Measurements from ENCODE around the gene ELAVL1. TPM values are rescaled to one million over a fixed set of nuclear protein-coding genes. Genes with fewer than 3 reads are reported as not detected.

ELAVL1 gene
- total RNA-seq, 1 donor from 2014 or later = 50.5 TPM

DNA sequence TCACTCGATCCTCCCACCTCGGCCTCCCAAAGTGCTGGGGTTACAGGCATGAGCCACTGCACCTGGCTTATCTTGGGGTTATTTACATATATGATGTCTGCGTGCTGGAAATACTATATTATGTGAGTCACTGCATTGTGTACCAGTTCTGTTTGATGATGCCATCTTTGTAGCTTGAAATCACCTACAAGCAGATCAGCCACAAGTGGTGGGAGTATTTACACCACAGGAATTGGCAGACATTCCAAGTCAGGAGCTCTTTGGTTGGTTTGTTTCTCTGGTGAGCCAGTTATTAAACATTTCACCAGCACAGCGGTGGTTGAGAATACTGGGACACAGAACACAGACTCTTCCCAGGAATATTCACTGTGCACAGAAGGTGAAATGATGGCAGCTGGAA lies 57.5 kb downstream of the ELAVL1 start:
- intact Hi-C loops (cut with micrococcal nuclease) = no loop called here
- H3K36me3 ChIP-seq = no peaks in the 10 kb centered on the region
- TF ChIP-seq, protein P1, sequence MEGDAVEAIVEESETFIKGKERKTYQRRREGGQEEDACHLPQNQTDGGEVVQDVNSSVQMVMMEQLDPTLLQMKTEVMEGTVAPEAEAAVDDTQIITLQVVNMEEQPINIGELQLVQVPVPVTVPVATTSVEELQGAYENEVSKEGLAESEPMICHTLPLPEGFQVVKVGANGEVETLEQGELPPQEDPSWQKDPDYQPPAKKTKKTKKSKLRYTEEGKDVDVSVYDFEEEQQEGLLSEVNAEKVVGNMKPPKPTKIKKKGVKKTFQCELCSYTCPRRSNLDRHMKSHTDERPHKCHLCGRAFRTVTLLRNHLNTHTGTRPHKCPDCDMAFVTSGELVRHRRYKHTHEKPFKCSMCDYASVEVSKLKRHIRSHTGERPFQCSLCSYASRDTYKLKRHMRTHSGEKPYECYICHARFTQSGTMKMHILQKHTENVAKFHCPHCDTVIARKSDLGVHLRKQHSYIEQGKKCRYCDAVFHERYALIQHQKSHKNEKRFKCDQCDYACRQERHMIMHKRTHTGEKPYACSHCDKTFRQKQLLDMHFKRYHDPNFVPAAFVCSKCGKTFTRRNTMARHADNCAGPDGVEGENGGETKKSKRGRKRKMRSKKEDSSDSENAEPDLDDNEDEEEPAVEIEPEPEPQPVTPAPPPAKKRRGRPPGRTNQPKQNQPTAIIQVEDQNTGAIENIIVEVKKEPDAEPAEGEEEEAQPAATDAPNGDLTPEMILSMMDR (IDR thresholded peaks at IDR 0.05; ENCODE audit: borderline replicate concordance) = no peak
- DNase-seq = no peak
- no peak overlapping the region for H3K4me3 ChIP-seq
- no peak overlapping the region for H3K27ac ChIP-seq (replicated peaks)
- peaks cover 28% of the 10 kb centered on the region for H3K4me1 ChIP-seq
- H3K9me3 ChIP-seq (replicated peaks) = no peaks in the 10 kb centered on the region
- no peaks in the 10 kb centered on the region for H3K27me3 ChIP-seq (ENCODE audit: low read depth)

DNA sequence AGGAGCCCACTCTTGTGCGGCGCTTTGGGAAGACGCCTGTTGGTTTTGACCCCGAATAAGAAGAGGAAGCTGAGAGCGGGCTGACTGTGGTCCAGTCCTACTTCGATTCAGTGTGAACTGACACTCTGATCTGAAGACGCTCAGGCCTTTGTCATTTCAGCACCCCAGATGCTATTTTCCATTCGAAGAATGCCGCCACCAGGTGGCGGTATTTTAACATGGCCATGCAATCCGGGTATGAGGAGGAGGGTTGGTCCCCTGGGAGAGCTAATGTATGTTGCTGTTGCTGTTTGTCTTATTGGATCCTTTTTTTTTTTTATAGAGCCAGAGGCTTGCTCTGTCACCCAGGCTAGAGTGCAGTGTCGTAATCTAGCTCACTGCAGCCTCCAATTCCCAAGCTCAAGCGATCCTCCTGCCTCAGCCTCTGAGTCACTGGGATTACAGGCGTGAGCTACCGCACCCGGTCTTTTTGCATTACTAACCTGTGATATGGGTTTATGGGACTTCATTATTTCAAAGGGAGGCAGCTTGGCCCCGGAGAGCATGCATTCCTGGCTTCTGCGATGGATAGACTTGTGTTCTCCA lies 61.2 kb downstream of the ELAVL1 start:
- no peaks in the 10 kb centered on the region for H3K27me3 ChIP-seq (ENCODE audit: low read depth)
- TF ChIP-seq, protein P1 (IDR thresholded peaks at IDR 0.05; ENCODE audit: borderline replicate concordance) = peak; percentile 90
- peaks cover 27% of the 10 kb centered on the region for H3K4me1 ChIP-seq
- no peaks in the 10 kb centered on the region for H3K9me3 ChIP-seq (replicated peaks)
- H3K27ac ChIP-seq (replicated peaks) = peak overlapping the region; percentile 95
- peak overlapping the region; percentile 75 for H3K4me3 ChIP-seq
- peaks cover 16% of the 10 kb centered on the region for H3K36me3 ChIP-seq
- intact Hi-C loops (cut with micrococcal nuclease) = no loop called here
- peak; percentile 86 for DNase-seq

DNA sequence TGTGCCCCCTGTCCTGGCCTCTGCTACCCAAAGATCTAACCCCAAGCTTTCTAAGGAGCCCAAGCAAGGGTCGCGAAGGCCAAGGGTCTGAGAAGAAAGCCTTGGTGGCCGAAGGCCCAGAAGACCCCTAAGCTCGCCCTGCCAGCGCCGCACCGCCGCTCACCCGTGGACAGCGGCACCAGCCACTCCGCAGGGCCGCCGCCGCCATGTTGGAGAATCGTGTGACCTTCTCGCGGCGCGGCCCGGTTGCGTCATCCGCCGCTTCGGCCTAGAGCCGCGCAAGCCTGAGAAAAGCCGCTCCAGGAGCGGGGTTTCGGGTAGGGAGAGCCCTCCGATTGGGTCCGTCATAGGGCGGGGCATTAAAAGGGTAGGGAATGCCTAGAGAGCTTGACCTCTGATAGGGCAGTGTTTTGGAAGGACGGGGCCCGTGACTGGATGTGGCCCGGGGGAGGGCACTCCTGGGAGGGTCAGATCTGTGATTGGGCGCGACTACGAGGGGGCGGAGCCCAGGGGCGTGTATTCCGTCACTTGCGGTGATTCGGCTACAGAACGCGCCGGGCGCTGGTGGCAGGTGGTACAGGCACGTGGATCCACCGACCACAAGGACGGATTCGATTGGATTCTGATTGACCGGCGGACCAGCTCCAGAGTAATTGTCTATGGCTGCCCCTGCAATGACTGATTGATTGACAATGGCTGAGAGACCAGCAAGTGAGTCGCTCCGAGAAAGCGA lies 61.8 kb downstream of the ELAVL1 start, which contains the start of gene TIMM44:
Gene TIMM44 (minus strand): TSS at position 223 of the 733 bp plus-strand sequence. CDS start 15 bp downstream, at position 208.
- Histone ChIP-seq H3K27me3 (ENCODE audit: low read depth) (no peaks in the 10 kb centered on the region), H3K27ac (replicated peaks) (peak within 1 kb of the TSS; percentile 95), H3K9me3 (replicated peaks) (no peaks in the 10 kb centered on the region), H3K36me3 (peaks cover 23% of the 10 kb centered on the region), H3K4me1 (peaks cover 32% of the 10 kb centered on the region), H3K4me3 (peak within 1 kb of the TSS; percentile 75)
- TF ChIP-seq, protein P1 (IDR thresholded peaks at IDR 0.05; ENCODE audit: borderline replicate concordance) = no peak
- DNase-seq = peak; percentile 99
- intact Hi-C loops (cut with micrococcal nuclease) = no loop called here

DNA sequence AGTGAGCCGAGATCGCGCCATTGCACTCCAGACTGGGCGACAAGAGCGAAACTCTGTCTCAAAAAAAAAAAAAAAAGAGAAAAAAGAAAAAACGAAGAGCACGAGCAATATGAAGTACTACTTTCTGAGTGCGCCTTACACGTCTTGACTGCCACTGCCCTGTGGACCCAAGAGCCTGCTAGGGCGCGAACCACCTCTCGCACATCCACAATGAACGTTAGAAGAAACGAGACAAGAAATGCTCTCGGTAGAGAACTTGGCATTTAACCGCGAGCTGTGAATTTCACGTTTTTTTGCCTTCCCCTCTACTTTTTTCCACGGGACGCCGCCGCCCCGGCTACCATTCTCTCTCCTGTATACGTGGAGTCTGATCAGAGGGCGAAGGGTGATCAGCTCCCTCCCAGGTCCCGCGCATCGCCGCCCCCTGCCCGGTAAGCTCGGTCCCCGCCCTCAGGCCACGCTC lies 62.4 kb downstream of the ELAVL1 start:
- intact Hi-C loops (cut with micrococcal nuclease) = no loop called here

DNA sequence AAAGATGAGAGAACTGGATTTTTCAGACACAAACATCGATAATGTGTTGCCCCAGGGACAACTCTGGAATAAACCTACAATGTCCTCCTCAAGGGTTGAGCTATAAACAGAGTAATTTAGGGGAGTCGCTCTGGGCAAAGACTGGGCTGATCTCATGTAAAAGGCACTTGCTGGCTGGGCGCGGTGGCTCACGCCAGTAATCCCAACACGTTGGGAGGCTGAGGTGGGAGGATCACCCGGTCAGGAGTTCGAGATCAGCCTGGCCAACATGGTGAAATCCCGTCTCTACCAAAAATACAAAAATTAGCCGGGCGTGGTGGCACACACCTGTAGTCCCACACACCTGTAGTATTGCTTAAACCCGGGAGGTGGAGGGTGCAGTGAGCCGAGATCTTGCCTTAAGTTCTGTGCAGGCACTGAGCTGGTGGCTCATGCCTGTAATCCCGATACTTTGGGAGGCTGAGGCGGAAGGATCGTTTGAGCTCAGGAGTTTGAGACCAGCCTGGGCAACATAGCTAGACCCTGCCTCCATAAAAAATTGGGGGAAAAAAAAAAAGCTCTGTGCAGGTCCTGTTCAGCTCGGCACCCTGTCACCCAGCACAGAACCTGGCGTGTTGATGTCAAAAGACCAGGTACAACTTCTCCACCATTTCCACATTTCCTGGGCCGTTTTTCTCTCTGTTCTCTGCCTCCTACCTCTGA lies 63.4 kb downstream of the ELAVL1 start:
- no peak for DNase-seq
- H3K27ac ChIP-seq (replicated peaks) = no peak overlapping the region
- intact Hi-C loops (cut with micrococcal nuclease) = no loop called here
- peak overlapping the region; percentile 75 for H3K4me3 ChIP-seq
- peaks cover 32% of the 10 kb centered on the region for H3K4me1 ChIP-seq
- H3K36me3 ChIP-seq = peaks cover 38% of the 10 kb centered on the region
- H3K9me3 ChIP-seq (replicated peaks) = no peaks in the 10 kb centered on the region
- TF ChIP-seq, protein P1 (IDR thresholded peaks at IDR 0.05; ENCODE audit: borderline replicate concordance) = no peak
- H3K27me3 ChIP-seq (ENCODE audit: low read depth) = no peaks in the 10 kb centered on the region

More for the DNA sequence above, 62.4 kb downstream of the ELAVL1 start:
- Histone ChIP-seq H3K27me3 (ENCODE audit: low read depth) (no peaks in the 10 kb centered on the region), H3K36me3 (peaks cover 29% of the 10 kb centered on the region), H3K4me3 (peak overlapping the region; percentile 75), H3K9me3 (replicated peaks) (no peaks in the 10 kb centered on the region), H3K27ac (replicated peaks) (peak overlapping the region; percentile 95), H3K4me1 (peaks cover 32% of the 10 kb centered on the region)
- no peak for DNase-seq
- TF ChIP-seq, protein P1 (IDR thresholded peaks at IDR 0.05; ENCODE audit: borderline replicate concordance) = no peak

All from left ventricle myocardium inferior (tissue), 1 donor.